ENCODE data around the gene SPACA7.

Gene SPACA7

GRCh38 chr13:112466132-112467058 lies 90.2 kb downstream of the SPACA7 start:
- H3K9ac ChIP-seq: no peak overlapping the region
- H4K20me1 ChIP-seq (ENCODE audit: insufficient read depth): no peaks in the 10 kb centered on the region
- H3K4me3 ChIP-seq (IDR thresholded peaks at IDR 0.05; ENCODE audit: insufficient read depth, low read depth, low read length): no peak overlapping the region
- no peak overlapping the region for H3K27ac ChIP-seq
- H3K27me3 ChIP-seq (ENCODE audit: insufficient read depth, low read depth): no peaks in the 10 kb centered on the region
- H3K4me2 ChIP-seq: no peak overlapping the region
- no peaks in the 10 kb centered on the region for H3K79me2 ChIP-seq (ENCODE audit: insufficient read depth, low read depth)
- no peaks in the 10 kb centered on the region for H3K4me1 ChIP-seq (ENCODE audit: low read depth, poor library complexity, severe bottlenecking)
- H2AFZ ChIP-seq (ENCODE audit: low read depth): no peak overlapping the region
- TF ChIP-seq, protein P1, sequence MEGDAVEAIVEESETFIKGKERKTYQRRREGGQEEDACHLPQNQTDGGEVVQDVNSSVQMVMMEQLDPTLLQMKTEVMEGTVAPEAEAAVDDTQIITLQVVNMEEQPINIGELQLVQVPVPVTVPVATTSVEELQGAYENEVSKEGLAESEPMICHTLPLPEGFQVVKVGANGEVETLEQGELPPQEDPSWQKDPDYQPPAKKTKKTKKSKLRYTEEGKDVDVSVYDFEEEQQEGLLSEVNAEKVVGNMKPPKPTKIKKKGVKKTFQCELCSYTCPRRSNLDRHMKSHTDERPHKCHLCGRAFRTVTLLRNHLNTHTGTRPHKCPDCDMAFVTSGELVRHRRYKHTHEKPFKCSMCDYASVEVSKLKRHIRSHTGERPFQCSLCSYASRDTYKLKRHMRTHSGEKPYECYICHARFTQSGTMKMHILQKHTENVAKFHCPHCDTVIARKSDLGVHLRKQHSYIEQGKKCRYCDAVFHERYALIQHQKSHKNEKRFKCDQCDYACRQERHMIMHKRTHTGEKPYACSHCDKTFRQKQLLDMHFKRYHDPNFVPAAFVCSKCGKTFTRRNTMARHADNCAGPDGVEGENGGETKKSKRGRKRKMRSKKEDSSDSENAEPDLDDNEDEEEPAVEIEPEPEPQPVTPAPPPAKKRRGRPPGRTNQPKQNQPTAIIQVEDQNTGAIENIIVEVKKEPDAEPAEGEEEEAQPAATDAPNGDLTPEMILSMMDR (conservative IDR thresholded peaks at IDR 0.05; ENCODE audit: low read depth, low read length): no peak
- no peaks in the 10 kb centered on the region for H3K36me3 ChIP-seq (ENCODE audit: insufficient read depth)

- Histone ChIP-seq H4K20me1 (ENCODE audit: insufficient read depth) (no peaks in the 10 kb centered on the region), H3K79me2 (ENCODE audit: insufficient read depth, low read depth) (no peaks in the 10 kb centered on the region), H3K27me3 (ENCODE audit: insufficient read depth, low read depth) (no peaks in the 10 kb centered on the region), H3K4me2 (no peak overlapping the region), H3K36me3 (ENCODE audit: insufficient read depth) (no peaks in the 10 kb centered on the region), H3K4me1 (ENCODE audit: low read depth, poor library complexity, severe bottlenecking) (no peaks in the 10 kb centered on the region), H3K4me3 (IDR thresholded peaks at IDR 0.05; ENCODE audit: insufficient read depth, low read depth, low read length) (no peak overlapping the region), H3K9ac (no peak overlapping the region), H3K27ac (no peak overlapping the region), H2AFZ (ENCODE audit: low read depth) (no peak overlapping the region)
- TF ChIP-seq, protein P1 (conservative IDR thresholded peaks at IDR 0.05; ENCODE audit: low read depth, low read length): no peak
Observed at GRCh38 chr13:112467236-112467635, 91.1 kb downstream of the SPACA7 start.

GRCh38 chr13:112468069-112468468 lies 91.9 kb downstream of the SPACA7 start:
- no peak overlapping the region for H3K4me3 ChIP-seq (IDR thresholded peaks at IDR 0.05; ENCODE audit: insufficient read depth, low read depth, low read length)
- H3K27me3 ChIP-seq (ENCODE audit: insufficient read depth, low read depth): no peaks in the 10 kb centered on the region
- TF ChIP-seq, protein P1 (conservative IDR thresholded peaks at IDR 0.05; ENCODE audit: low read depth, low read length): no peak
- no peak overlapping the region for H3K9ac ChIP-seq
- H3K27ac ChIP-seq: no peak overlapping the region
- no peaks in the 10 kb centered on the region for H4K20me1 ChIP-seq (ENCODE audit: insufficient read depth)
- H3K79me2 ChIP-seq (ENCODE audit: insufficient read depth, low read depth): no peaks in the 10 kb centered on the region
- no peak overlapping the region for H3K4me2 ChIP-seq
- H3K36me3 ChIP-seq (ENCODE audit: insufficient read depth): no peaks in the 10 kb centered on the region
- no peaks in the 10 kb centered on the region for H3K4me1 ChIP-seq (ENCODE audit: low read depth, poor library complexity, severe bottlenecking)
- H2AFZ ChIP-seq (ENCODE audit: low read depth): no peak overlapping the region

DNA sequence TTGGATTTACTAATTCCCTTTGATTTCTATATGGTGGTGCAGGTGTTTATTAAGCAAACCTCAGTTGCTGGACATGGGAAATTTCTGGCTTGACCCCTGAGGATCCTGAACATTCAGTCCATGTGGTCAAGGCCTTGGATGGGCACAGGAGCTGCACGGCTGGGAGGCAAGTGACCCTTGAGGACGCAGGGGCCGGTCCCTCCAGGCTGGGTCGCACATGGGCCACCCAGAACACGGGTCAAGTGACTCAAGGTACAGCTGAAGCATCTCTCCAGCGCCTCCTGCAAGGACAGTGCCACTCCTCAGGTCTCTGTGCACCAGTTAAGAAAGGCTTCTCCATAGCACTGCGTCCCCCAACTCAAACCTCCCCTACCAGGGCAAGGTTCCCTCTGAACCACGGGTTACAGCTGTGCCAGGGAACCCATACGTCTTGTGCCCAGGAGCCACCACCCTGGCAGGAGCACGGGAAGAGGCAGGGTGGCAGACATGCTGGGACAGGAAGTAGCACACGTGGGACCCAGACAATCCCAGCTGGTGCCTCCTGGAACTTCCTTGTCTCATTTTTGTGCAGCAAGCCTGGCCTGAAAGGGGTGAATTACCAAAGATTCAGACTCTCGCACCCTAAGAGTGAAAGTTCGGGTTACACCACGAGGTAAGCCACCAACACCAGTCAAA lies 93.1 kb downstream of the SPACA7 start:
- no peak overlapping the region for H2AFZ ChIP-seq (ENCODE audit: low read depth)
- no peaks in the 10 kb centered on the region for H3K36me3 ChIP-seq (ENCODE audit: insufficient read depth)
- TF ChIP-seq, protein P1 (conservative IDR thresholded peaks at IDR 0.05; ENCODE audit: low read depth, low read length): no peak
- no peaks in the 10 kb centered on the region for H3K4me1 ChIP-seq (ENCODE audit: low read depth, poor library complexity, severe bottlenecking)
- H3K4me3 ChIP-seq (IDR thresholded peaks at IDR 0.05; ENCODE audit: insufficient read depth, low read depth, low read length): no peak overlapping the region
- H3K27me3 ChIP-seq (ENCODE audit: insufficient read depth, low read depth): no peaks in the 10 kb centered on the region
- no peak overlapping the region for H3K9ac ChIP-seq
- H3K79me2 ChIP-seq (ENCODE audit: insufficient read depth, low read depth): no peaks in the 10 kb centered on the region
- H3K27ac ChIP-seq: no peak overlapping the region
- H4K20me1 ChIP-seq (ENCODE audit: insufficient read depth): no peaks in the 10 kb centered on the region
- no peak overlapping the region for H3K4me2 ChIP-seq

Data from KMS-11 (cell line).